ENCODE measurements around the gene TREM2.

TREM2 gene

GRCh38 chr6:41182069-41183034 is 19.4 kb upstream of the TREM2 start:
- DNase-seq (ENCODE audit: low read depth), result peak; percentile 58

- no peak for DNase-seq (ENCODE audit: low read depth)
These were observed 18.6 kb upstream of the TREM2 start for GRCh38 chr6:41181566-41181965.

GRCh38 chr6:41179163-41179562 is 16.2 kb upstream of the TREM2 start:
- DNase-seq (ENCODE audit: low read depth), result no peak

GRCh38 chr6:41177695-41178094 is 14.8 kb upstream of the TREM2 start:
- DNase-seq (ENCODE audit: low read depth), result no peak

GRCh38 chr6:41177287-41177686 is 14.4 kb upstream of the TREM2 start:
- DNase-seq (ENCODE audit: low read depth), result no peak

- DNase-seq (ENCODE audit: low read depth), result no peak
These were observed 13.3 kb upstream of the TREM2 start for GRCh38 chr6:41176189-41176588.

GRCh38 chr6:41175084-41175483 is 12.2 kb upstream of the TREM2 start:
- DNase-seq (ENCODE audit: low read depth), result no peak

GRCh38 chr6:41174610-41175009 is 11.7 kb upstream of the TREM2 start:
- DNase-seq (ENCODE audit: low read depth), result no peak

- DNase-seq (ENCODE audit: low read depth), result no peak
These were observed 9.0 kb upstream of the TREM2 start for GRCh38 chr6:41171908-41172307.

- no peak for DNase-seq (ENCODE audit: low read depth)
These were observed 7.7 kb upstream of the TREM2 start for GRCh38 chr6:41170547-41171160.

GRCh38 chr6:41167173-41167963 is 4.5 kb upstream of the TREM2 start:
- peak; percentile 27 for DNase-seq (ENCODE audit: low read depth)

GRCh38 chr6:41164551-41165120 is 1.7 kb upstream of the TREM2 start:
- DNase-seq (ENCODE audit: low read depth), result no peak

GRCh38 chr6:41163419-41163717 is 452 bp upstream of the TREM2 start:
- DNase-seq (ENCODE audit: low read depth), result no peak

- no peak for DNase-seq (ENCODE audit: low read depth)
These were observed 914 bp downstream of the TREM2 start for GRCh38 chr6:41161851-41162552.

GRCh38 chr6:41161380-41161779 is 1.5 kb downstream of the TREM2 start:
- no peak for DNase-seq (ENCODE audit: low read depth)

GRCh38 chr6:41160933-41161332 is 2.0 kb downstream of the TREM2 start:
- DNase-seq (ENCODE audit: low read depth), result no peak

GRCh38 chr6:41159415-41160082 is 3.4 kb downstream of the TREM2 start:
- DNase-seq (ENCODE audit: low read depth), result no peak

GRCh38 chr6:41157323-41157722 is 5.6 kb downstream of the TREM2 start:
- no peak for DNase-seq (ENCODE audit: low read depth)

- no peak for DNase-seq (ENCODE audit: low read depth)
These were observed 6.1 kb downstream of the TREM2 start for GRCh38 chr6:41156771-41157170.

GRCh38 chr6:41156001-41156400 is 6.9 kb downstream of the TREM2 start:
- no peak for DNase-seq (ENCODE audit: low read depth)

GRCh38 chr6:41155132-41155805 is 7.6 kb downstream of the TREM2 start:
- DNase-seq (ENCODE audit: low read depth), result no peak
